GM12874 (cell line): ENCODE results near the gene FEZF2.

Experiments
- TF ChIP-seq, protein P1 (sequence below): IDR thresholded peaks from 2 replicates; pipeline ENCODE4 v1.5.1; 2011; ENCODE audit warnings: low read depth, mild to moderate bottlenecking, control low read depth, low read length, moderate library complexity; ENCODE audit not compliant: insufficient read depth

Gene FEZF2

DNA sequence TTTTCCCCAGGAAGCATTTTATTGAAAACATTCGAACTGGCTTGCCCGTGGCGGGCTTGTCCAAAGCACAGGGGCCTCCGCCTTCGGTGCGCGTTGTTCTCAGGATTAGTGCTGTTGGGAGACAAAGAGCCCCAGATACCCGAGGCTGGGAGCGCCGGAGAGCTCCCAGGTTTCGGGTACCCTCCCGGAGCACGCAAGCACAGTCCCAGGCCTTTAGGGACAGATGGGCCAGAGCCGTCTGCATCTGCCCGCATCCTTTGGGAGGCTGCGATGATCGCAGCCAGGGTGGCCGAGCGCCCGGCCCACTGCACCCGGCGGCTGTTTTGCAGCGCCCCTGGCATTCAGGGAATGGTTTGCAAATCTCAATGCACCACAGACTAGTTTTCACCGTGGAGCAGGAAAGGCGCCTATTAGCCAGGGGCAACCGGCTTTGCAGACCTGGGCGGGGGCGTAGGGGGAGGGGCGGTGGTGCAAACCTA lies 5.0 kb upstream of the FEZF2 start:
- TF ChIP-seq, protein P1, sequence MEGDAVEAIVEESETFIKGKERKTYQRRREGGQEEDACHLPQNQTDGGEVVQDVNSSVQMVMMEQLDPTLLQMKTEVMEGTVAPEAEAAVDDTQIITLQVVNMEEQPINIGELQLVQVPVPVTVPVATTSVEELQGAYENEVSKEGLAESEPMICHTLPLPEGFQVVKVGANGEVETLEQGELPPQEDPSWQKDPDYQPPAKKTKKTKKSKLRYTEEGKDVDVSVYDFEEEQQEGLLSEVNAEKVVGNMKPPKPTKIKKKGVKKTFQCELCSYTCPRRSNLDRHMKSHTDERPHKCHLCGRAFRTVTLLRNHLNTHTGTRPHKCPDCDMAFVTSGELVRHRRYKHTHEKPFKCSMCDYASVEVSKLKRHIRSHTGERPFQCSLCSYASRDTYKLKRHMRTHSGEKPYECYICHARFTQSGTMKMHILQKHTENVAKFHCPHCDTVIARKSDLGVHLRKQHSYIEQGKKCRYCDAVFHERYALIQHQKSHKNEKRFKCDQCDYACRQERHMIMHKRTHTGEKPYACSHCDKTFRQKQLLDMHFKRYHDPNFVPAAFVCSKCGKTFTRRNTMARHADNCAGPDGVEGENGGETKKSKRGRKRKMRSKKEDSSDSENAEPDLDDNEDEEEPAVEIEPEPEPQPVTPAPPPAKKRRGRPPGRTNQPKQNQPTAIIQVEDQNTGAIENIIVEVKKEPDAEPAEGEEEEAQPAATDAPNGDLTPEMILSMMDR, result no peak

DNA sequence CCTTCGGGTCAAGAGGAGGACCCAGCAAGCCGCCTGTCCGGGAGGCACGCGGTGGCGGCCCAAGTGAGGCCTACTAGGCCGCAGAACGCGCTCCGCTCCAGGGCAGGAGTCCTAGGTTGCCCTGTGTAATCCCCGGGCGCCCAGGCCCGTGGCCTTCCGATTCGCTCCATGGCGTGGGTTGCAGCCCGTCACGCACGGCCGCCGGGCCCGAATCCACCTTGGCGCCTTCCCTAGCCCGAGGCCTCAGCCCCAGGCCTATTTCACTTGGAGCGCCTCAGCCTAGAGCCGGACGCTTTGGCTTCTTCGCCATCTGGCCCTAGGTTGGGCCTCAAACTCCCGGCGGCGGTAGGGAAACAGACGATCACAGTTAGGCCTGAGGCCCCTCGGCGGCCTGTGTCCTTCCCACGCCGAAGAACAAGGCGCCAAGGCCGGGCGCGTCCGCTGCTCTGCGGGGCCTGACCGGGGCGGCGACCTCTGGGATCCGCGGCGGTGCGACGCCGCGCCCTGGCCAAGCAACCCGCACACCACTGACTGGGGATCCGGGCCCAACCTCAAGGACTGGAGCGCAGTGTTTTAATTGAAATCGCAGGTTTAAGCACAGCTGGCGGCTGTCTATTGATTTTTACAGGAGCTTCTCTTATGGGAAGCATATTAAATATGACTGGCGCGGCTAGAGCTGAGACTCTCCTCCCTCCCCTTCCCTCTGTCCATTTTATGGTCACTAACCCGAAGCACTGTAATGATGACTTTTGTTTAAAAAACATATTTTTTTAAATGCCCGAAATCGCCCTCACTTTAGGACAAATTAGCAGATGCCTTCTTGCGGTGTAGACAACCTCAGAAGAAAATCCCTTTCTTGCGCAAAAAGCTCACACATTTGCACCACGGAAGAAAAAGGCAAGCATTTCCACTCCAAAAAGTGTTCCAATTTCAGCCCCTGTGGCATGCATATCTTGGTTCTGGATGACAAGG lies 3.8 kb upstream of the FEZF2 start:
- TF ChIP-seq, protein P1, result no peak

DNA sequence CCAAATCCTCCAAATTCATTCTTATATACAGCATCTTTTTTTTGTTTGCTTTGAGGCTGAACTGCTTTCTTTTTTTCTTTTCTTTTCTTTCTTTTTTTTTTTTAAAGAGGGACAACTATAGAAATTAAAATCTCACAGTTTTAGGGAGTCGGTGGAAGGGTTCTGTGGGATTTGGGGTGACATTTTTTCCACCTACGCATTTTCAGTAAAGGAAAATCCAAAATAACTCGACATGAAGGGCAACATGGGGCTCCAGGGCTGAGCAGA lies 3.0 kb upstream of the FEZF2 start:
- TF ChIP-seq, protein P1, result no peak

DNA sequence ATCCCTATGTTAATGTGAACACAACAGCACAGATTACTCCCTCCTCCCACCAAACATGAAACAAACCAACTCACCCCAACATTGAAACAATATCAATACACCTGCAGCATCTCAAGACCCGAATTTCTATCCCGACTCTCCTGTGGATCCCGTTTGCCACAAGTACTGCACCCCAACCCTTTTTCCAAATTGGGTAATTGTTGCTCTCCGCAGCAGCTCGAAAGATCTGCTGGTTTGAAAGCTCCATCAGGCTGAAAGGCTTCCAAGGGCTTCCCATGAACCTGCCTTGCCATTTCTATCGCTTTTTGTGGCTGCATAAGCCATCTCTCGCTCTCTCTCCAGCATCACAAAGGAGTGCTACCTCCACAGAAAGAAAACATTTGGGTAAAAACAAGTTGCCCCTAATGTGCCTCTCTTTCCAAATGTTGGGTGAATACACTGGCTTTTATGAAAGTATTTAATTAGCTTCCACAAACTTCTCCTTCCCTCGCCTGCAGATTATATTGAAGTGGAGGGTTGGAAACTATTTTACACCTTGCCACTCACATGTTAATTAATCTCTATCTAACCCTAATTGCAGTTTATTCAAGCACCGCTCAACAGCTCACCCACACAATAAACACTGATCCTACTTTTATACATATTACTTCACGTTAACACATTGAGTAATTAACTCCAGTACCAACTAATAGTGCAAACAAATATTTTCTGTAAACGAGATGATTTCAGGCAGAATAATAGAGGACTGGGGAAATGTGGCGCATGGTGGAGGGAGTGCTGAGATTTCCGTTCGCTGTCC lies 2.5 kb upstream of the FEZF2 start:
- TF ChIP-seq, protein P1, result no peak

DNA sequence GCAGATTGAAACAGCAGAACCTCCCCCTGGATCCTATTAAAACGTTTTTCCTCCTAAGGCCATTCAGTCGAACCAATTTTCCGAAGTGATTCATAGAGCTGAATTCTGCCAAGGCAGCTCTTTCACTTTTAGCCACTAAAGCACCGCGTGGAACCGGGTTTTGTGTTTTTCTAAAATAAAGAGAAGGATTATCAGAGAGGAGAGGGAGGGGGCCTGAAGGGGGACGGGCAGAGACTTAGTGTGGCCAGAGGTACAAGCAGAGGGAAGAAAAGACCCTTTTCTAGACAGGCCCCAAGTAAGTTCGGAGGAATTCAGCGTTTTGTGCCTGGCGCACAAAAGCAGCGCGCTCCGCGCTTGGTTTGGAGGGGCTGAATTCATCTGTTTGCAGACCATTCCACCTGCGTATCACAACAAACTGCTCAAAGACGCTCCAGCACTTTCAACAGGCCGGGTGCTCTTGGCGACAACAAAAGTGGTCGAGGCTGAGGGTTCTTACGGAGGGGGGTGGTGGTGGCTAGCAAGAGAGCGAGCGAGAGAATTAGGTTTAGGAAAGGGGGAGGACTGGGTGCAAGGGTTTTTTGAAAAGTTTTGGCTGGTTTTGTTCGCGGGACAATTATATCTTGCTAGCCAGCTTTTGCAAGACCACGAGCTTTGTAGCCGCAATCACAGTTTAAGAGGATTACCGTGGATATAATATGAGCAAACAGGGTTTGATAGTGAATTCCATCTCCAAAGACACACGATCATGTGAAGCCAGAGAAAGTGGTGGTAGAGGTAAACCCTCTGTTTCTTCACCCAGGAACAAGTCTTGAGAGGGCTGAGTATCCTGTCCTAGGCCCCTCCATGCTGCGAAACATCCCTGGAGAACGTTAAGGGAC lies 1.2 kb upstream of the FEZF2 start:
- TF ChIP-seq, protein P1, result no peak

DNA sequence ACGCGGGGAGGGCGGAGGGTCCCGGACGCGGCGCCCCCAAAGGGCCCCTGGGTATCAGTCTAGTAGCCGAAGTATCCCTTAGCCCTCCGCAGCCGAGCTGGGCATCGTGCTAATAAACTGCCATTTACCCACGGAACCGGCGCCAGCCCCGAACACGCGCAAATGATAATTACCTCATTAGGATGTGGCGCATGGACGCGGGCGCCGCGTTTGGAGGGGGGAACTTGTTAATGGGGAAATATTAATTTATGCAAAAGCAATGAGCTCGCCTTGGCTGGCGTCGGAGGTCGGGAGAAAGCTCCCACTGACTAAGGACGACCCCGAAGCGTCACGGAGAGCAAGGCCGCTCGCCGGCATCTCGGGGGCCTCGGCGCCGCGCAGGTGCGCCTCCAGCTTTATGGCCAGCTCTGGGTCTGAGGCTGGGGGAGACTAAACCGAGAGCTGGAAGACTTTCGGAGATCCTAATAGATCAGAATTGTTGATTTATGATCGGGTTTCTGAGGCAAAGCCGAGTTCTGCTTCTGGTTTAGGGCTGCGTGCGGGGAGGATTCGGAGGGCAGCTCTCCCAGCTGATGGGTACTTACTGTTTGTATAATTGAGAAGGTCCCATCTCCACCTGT lies 474 bp upstream of the FEZF2 start:
- TF ChIP-seq, protein P1, result no peak
